HEK293 (cell line): ENCODE measurements around the gene DPEP3.
A peak's percentile ranks its signal among the peaks of the same experiment; 100 is the strongest.

Experiments used
- BCL11A ChIP-seq: fragments of 450-650 bp; formaldehyde crosslinking; IDR thresholded peaks from 2 replicates; pipeline ENCODE4 v1.5.1; 2016; ENCODE audit warnings: low read depth, missing biosample characterization, missing genetic modification characterization
- IKZF3 ChIP-seq: fragments of 450-650 bp; IDR thresholded peaks from 2 replicates; pipeline ENCODE4 v1.5.0; 2018; ENCODE audit warnings: missing biosample characterization, mild to moderate bottlenecking, missing genetic modification characterization, moderate library complexity
- KLF1 ChIP-seq: fragments of 450-650 bp; formaldehyde crosslinking; IDR thresholded peaks from 2 replicates; pipeline ENCODE4 v1.5.1; 2016; ENCODE audit warnings: missing biosample characterization, missing genetic modification characterization
- KLF16 ChIP-seq: fragments of 450-650 bp; formaldehyde crosslinking; IDR thresholded peaks from 2 replicates; pipeline ENCODE4 v1.5.1; 2017; ENCODE audit warnings: missing biosample characterization, missing genetic modification characterization
- KLF8 ChIP-seq: fragments of 450-650 bp; formaldehyde crosslinking; IDR thresholded peaks from 2 replicates; pipeline ENCODE4 v1.5.1; 2016; ENCODE audit warnings: missing biosample characterization, missing genetic modification characterization
- OVOL3 ChIP-seq: fragments of 450-650 bp; formaldehyde crosslinking; IDR thresholded peaks from 2 replicates; pipeline ENCODE4 v1.5.1; 2016; ENCODE audit warnings: missing biosample characterization, missing genetic modification characterization
- PRDM10 ChIP-seq: fragments of 450-650 bp; formaldehyde crosslinking; IDR thresholded peaks from 2 replicates; pipeline ENCODE4 v1.5.1; 2016; ENCODE audit warnings: missing biosample characterization, missing genetic modification characterization
- PRDM4 ChIP-seq: fragments of 450-650 bp; formaldehyde crosslinking; IDR thresholded peaks from 2 replicates; pipeline ENCODE4 v1.5.1; 2017; ENCODE audit warnings: missing biosample characterization, missing genetic modification characterization
- SCRT2 ChIP-seq: fragments of 450-650 bp; formaldehyde crosslinking; IDR thresholded peaks from 2 replicates; pipeline ENCODE4 v1.5.1; 2016; ENCODE audit warnings: missing biosample characterization, missing genetic modification characterization
- SP2 ChIP-seq: fragments of 450-650 bp; formaldehyde crosslinking; IDR thresholded peaks from 2 replicates; pipeline ENCODE4 v1.5.1; 2016; ENCODE audit warnings: missing biosample characterization, missing genetic modification characterization
- WT1 ChIP-seq: fragments of 450-650 bp; formaldehyde crosslinking; IDR thresholded peaks from 2 replicates; pipeline ENCODE4 v1.5.1; 2016; ENCODE audit warnings: missing biosample characterization, missing genetic modification characterization
- YY1 ChIP-seq: fragments of 450-650 bp; formaldehyde crosslinking; IDR thresholded peaks from 2 replicates; pipeline ENCODE4 v1.5.1; 2018; ENCODE audit warnings: missing biosample characterization, missing genetic modification characterization
- ZBTB6 ChIP-seq: fragments of 450-650 bp; formaldehyde crosslinking; IDR thresholded peaks from 2 replicates; pipeline ENCODE4 v1.5.1; 2017; ENCODE audit warnings: missing biosample characterization, missing genetic modification characterization
- ZBTB7A ChIP-seq: fragments of 450-650 bp; formaldehyde crosslinking; IDR thresholded peaks from 2 replicates; pipeline ENCODE4 v1.5.1; 2016; ENCODE audit warnings: low read depth, missing biosample characterization, missing genetic modification characterization
- ZEB2 ChIP-seq: fragments of 450-650 bp; formaldehyde crosslinking; IDR thresholded peaks from 2 replicates; pipeline ENCODE4 v1.5.1; 2016; ENCODE audit warnings: missing biosample characterization, missing genetic modification characterization
- ZNF157 ChIP-seq: fragments of 450-650 bp; formaldehyde crosslinking; IDR thresholded peaks from 2 replicates; pipeline ENCODE4 v1.5.1; 2016; ENCODE audit warnings: missing biosample characterization, missing genetic modification characterization
- ZNF223 ChIP-seq: fragments of 450-650 bp; formaldehyde crosslinking; IDR thresholded peaks from 2 replicates; pipeline ENCODE4 v1.5.1; 2016; ENCODE audit warnings: missing biosample characterization, missing genetic modification characterization
- ZNF24 ChIP-seq: fragments of 450-650 bp; formaldehyde crosslinking; IDR thresholded peaks from 2 replicates; pipeline ENCODE4 v1.5.1; 2016; ENCODE audit warnings: missing biosample characterization, missing genetic modification characterization
- ZNF266 ChIP-seq: fragments of 450-650 bp; formaldehyde crosslinking; IDR thresholded peaks from 2 replicates; pipeline ENCODE4 v1.5.1; 2016; ENCODE audit warnings: missing biosample characterization, missing genetic modification characterization, low read depth
- ZNF292 ChIP-seq: fragments of 450-650 bp; formaldehyde crosslinking; IDR thresholded peaks from 2 replicates; pipeline ENCODE4 v1.5.1; 2016; ENCODE audit warnings: low read depth, missing biosample characterization, missing genetic modification characterization, borderline replicate concordance
- ZNF394 ChIP-seq: fragments of 450-650 bp; formaldehyde crosslinking; IDR thresholded peaks from 2 replicates; pipeline ENCODE4 v1.5.1; 2016; ENCODE audit warnings: missing biosample characterization, missing genetic modification characterization, mild to moderate bottlenecking, moderate library complexity, borderline replicate concordance
- ZNF501 ChIP-seq: fragments of 450-650 bp; formaldehyde crosslinking; IDR thresholded peaks from 2 replicates; pipeline ENCODE4 v1.5.1; 2016; ENCODE audit warnings: missing biosample characterization, missing genetic modification characterization
- ZNF549 ChIP-seq: fragments of 450-650 bp; IDR thresholded peaks from 2 replicates; pipeline ENCODE4 v1.5.1; 2018; ENCODE audit warnings: missing biosample characterization, missing genetic modification characterization, mild to moderate bottlenecking, inconsistent platforms, moderate library complexity
- ZNF660 ChIP-seq: fragments of 450-650 bp; IDR thresholded peaks from 2 replicates; pipeline ENCODE4 v1.5.1; 2018; ENCODE audit warnings: missing biosample characterization, mild to moderate bottlenecking, missing genetic modification characterization
- ZNF777 ChIP-seq: fragments of 450-650 bp; formaldehyde crosslinking; IDR thresholded peaks from 2 replicates; pipeline ENCODE4 v1.5.1; 2017; ENCODE audit warnings: missing biosample characterization, missing genetic modification characterization, borderline replicate concordance
- ZNF785 ChIP-seq: fragments of 450-650 bp; formaldehyde crosslinking; IDR thresholded peaks from 2 replicates; pipeline ENCODE4 v1.5.1; 2016; ENCODE audit warnings: missing biosample characterization, missing genetic modification characterization
- ZNF792 ChIP-seq: fragments of 450-650 bp; formaldehyde crosslinking; IDR thresholded peaks from 2 replicates; pipeline ENCODE4 v1.5.1; 2016; ENCODE audit warnings: missing biosample characterization, missing genetic modification characterization
- ZNF843 ChIP-seq: fragments of 450-650 bp; formaldehyde crosslinking; IDR thresholded peaks from 2 replicates; pipeline ENCODE4 v1.5.1; 2016; ENCODE audit warnings: missing biosample characterization, missing genetic modification characterization
- TF ChIP-seq, protein P1 (sequence below): fragments of 450-650 bp; formaldehyde crosslinking; IDR thresholded peaks from 2 replicates; pipeline ENCODE4 v1.5.1; 2016; ENCODE audit warnings: missing biosample characterization, missing genetic modification characterization
- TF ChIP-seq, protein P2 (sequence below): fragments of 450-650 bp; formaldehyde crosslinking; IDR thresholded peaks from 2 replicates; pipeline ENCODE4 v1.5.1; 2016; ENCODE audit warnings: missing biosample characterization, missing genetic modification characterization

DPEP3 gene

GRCh38 chr16:67935402-67936123 is 44.7 kb downstream of the DPEP3 start (continued):
- 0 out of 2 replicates have a peak, but pooled peaks have one; percentile 8 for TF ChIP-seq ZNF843 (tag by site-specific recombination)
- TF ChIP-seq ZNF785 (tag by site-specific recombination): 0 out of 2 replicates have a peak, but pooled peaks have one; percentile 27
- TF ChIP-seq PRDM10 (tag by site-specific recombination): peak; percentile 76
- 0 out of 2 replicates have a peak, but pooled peaks have one; percentile 1 for TF ChIP-seq ZNF24 (tag by site-specific recombination)
- TF ChIP-seq ZNF792 (tag by site-specific recombination): peak; percentile 47; the same call in 1 of the 2 replicates
- TF ChIP-seq ZNF660 (tag by site-specific recombination): peak; percentile 41; the same call in 1 of the 2 replicates
- TF ChIP-seq ZNF549 (tag by site-specific recombination): no peak
- TF ChIP-seq KLF8: peak; percentile 78
- TF ChIP-seq, protein P1, sequence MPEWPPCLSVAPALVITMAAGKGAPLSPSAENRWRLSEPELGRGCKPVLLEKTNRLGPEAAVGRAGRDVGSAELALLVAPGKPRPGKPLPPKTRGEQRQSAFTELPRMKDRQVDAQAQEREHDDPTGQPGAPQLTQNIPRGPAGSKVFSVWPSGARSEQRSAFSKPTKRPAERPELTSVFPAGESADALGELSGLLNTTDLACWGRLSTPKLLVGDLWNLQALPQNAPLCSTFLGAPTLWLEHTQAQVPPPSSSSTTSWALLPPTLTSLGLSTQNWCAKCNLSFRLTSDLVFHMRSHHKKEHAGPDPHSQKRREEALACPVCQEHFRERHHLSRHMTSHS (tag by site-specific recombination): no peak
- TF ChIP-seq ZBTB6: no peak
- TF ChIP-seq, protein P2, sequence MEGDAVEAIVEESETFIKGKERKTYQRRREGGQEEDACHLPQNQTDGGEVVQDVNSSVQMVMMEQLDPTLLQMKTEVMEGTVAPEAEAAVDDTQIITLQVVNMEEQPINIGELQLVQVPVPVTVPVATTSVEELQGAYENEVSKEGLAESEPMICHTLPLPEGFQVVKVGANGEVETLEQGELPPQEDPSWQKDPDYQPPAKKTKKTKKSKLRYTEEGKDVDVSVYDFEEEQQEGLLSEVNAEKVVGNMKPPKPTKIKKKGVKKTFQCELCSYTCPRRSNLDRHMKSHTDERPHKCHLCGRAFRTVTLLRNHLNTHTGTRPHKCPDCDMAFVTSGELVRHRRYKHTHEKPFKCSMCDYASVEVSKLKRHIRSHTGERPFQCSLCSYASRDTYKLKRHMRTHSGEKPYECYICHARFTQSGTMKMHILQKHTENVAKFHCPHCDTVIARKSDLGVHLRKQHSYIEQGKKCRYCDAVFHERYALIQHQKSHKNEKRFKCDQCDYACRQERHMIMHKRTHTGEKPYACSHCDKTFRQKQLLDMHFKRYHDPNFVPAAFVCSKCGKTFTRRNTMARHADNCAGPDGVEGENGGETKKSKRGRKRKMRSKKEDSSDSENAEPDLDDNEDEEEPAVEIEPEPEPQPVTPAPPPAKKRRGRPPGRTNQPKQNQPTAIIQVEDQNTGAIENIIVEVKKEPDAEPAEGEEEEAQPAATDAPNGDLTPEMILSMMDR (tag by site-specific recombination): peak; percentile 18; the same call in 1 of the 2 replicates
- no peak for TF ChIP-seq ZNF266 (tag by site-specific recombination)
- TF ChIP-seq PRDM4: no peak
- TF ChIP-seq WT1 (tag by site-specific recombination): peak; percentile 61; the same call in 1 of the 2 replicates
- TF ChIP-seq KLF16 (tag by site-specific recombination): peak; percentile 81
- no peak for TF ChIP-seq IKZF3
- no peak for TF ChIP-seq ZNF223 (tag by site-specific recombination)
- TF ChIP-seq SP2 (tag by site-specific recombination): peak; percentile 97
- no peak for TF ChIP-seq ZNF157 (tag by site-specific recombination)
- TF ChIP-seq YY1: peak; percentile 50; the same call in 1 of the 2 replicates
- TF ChIP-seq ZNF292: no peak
- peak; percentile 80 for TF ChIP-seq ZEB2 (tag by site-specific recombination)
- TF ChIP-seq KLF1 (tag by site-specific recombination): peak; percentile 77
- TF ChIP-seq ZNF394 (tag by site-specific recombination): peak; percentile 73; the same call in 1 of the 2 replicates
- 0 out of 2 replicates have a peak, but pooled peaks have one; percentile 16 for TF ChIP-seq ZNF777 (tag by site-specific recombination)
- TF ChIP-seq OVOL3 (tag by site-specific recombination): 0 out of 2 replicates have a peak, but pooled peaks have one; percentile 24
- TF ChIP-seq SCRT2 (tag by site-specific recombination): peak; percentile 86
- TF ChIP-seq BCL11A (tag by site-specific recombination): peak; percentile 87
- TF ChIP-seq ZNF501: peak; percentile 71
- TF ChIP-seq ZBTB7A: peak; percentile 83; the same call in 1 of the 2 replicates
